Suprapubic skin (tissue), 4 donors: ENCODE measurements around the gene VPS35L.

ENCODE experiments used
- CTCF ChIP-seq, 2 donors: fragments of 200-600 bp in 1 of 2; fragments of 450-650 bp in 1 of 2; sonication (generic) in 1 of 2; IDR thresholded peaks; one replicate each; pipeline ENCODE4 v1.5.1; 2016 to 2019; ENCODE audit warnings: antibody characterized with exemption in 2 of 2, mild to moderate bottlenecking in 1 of 2, moderate library complexity in 1 of 2
- EP300 ChIP-seq: sonication (generic); formaldehyde crosslinking; IDR thresholded peaks from one replicate; pipeline ENCODE4 v1.6.1; 2017; ENCODE audit warnings: antibody characterized with exemption
- POLR2A ChIP-seq, 2 donors: fragments of 450-650 bp; IDR thresholded peaks; one replicate each; pipeline ENCODE4 v1.6.1; 2017; ENCODE audit warnings: antibody characterized with exemption in 2 of 2, mild to moderate bottlenecking in 2 of 2, moderate library complexity in 2 of 2
- POLR2AphosphoS5 ChIP-seq, 3 donors: sonication (generic); formaldehyde crosslinking; IDR thresholded peaks; one replicate each; pipeline ENCODE4 v1.6.1; 2017; ENCODE audit warnings: antibody characterized with exemption in 3 of 3

- TF ChIP-seq EP300 (no peak), CTCF (IDR thresholded peaks at IDR 0.05) (peak; percentile 70 to 82), POLR2A (IDR thresholded peaks at IDR 0.05) (peak in 1 of 2 donors; percentile 25), POLR2AphosphoS5 (IDR thresholded peaks at IDR 0.05) (peak; percentile 16 to 87 (median 37))
Observed at GRCh38 chr16:19555186-19555937, at the start of gene VPS35L.
